ENCODE data around the gene CDH18.
A peak's percentile ranks its signal among the peaks of the same experiment; 100 is the strongest.

CDH18 gene, protein sequence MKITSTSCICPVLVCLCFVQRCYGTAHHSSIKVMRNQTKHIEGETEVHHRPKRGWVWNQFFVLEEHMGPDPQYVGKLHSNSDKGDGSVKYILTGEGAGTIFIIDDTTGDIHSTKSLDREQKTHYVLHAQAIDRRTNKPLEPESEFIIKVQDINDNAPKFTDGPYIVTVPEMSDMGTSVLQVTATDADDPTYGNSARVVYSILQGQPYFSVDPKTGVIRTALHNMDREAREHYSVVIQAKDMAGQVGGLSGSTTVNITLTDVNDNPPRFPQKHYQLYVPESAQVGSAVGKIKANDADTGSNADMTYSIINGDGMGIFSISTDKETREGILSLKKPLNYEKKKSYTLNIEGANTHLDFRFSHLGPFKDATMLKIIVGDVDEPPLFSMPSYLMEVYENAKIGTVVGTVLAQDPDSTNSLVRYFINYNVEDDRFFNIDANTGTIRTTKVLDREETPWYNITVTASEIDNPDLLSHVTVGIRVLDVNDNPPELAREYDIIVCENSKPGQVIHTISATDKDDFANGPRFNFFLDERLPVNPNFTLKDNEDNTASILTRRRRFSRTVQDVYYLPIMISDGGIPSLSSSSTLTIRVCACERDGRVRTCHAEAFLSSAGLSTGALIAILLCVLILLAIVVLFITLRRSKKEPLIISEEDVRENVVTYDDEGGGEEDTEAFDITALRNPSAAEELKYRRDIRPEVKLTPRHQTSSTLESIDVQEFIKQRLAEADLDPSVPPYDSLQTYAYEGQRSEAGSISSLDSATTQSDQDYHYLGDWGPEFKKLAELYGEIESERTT

DNA sequence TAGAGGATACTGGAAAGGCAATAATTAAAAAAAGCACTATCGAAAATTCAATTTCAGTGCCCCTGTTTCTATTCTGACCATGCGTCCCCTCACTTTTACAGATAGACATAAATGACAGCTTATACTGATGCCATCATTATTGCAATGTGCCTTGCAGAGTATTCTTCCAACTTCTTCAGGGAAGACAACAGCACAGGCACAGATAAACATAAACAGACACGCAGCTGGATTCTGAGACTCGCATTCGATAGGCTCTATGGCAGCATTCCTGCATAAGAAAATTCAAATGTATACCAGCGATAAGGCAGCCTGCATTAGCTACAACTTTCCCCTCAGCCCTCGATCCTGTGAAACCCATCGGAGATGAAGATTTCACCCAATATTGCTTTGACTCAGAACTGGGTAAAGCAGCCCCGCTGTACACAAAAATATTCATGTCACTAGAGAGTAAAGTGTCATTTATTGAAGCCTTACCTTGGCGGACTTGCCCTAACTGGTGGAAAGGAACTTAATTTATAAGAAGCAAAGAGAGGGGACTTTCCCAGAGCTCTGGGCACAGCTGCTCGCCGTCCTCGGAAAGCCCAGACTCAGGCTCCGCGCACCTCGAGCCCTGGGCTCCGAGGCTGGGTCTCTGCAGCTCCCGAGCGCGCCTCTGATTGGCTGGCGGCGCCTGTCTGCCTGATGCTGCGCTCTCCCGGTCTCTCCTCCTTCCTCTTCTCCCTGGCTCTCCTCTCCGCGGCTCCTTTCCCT lies at the start of gene CDH18:
TSS of gene CDH18 (minus strand) at position 589 of the 750 bp plus-strand sequence. CDS start 149,214 bp downstream, outside the sequence.
- TF ChIP-seq, protein P1, sequence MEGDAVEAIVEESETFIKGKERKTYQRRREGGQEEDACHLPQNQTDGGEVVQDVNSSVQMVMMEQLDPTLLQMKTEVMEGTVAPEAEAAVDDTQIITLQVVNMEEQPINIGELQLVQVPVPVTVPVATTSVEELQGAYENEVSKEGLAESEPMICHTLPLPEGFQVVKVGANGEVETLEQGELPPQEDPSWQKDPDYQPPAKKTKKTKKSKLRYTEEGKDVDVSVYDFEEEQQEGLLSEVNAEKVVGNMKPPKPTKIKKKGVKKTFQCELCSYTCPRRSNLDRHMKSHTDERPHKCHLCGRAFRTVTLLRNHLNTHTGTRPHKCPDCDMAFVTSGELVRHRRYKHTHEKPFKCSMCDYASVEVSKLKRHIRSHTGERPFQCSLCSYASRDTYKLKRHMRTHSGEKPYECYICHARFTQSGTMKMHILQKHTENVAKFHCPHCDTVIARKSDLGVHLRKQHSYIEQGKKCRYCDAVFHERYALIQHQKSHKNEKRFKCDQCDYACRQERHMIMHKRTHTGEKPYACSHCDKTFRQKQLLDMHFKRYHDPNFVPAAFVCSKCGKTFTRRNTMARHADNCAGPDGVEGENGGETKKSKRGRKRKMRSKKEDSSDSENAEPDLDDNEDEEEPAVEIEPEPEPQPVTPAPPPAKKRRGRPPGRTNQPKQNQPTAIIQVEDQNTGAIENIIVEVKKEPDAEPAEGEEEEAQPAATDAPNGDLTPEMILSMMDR (conservative IDR thresholded peaks at IDR 0.05; ENCODE audit: low read depth, low read length) = no peak
- no peak for DNase-seq (ENCODE audit: low read depth)
- peak within 1 kb of the TSS; percentile 40 for H3K4me3 ChIP-seq (ENCODE audit: low read length)

DNA sequence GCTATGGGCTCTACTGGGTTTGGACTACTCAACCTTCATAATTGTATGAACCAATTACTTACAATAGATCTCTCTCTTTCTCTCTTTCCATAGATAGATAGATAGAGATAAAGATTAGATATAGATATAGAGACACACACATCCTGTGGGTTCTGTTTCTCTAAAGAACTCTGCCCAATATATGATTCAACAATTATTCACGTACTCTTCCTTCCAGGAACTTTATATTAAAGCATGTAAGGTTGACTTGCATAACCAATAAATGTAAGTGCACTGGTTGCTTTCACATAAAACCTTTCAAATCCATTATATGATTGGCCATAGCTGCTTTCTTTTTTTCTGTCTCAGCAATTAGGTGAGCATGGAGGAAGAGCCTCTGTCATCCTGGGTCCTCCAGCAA lies 46.7 kb upstream of the CDH18 start:
- TF ChIP-seq, protein P1 (conservative IDR thresholded peaks at IDR 0.05; ENCODE audit: low read depth, low read length) = no peak
- H3K4me3 ChIP-seq (ENCODE audit: low read length) = no peak overlapping the region
- DNase-seq (ENCODE audit: low read depth) = no peak

DNA sequence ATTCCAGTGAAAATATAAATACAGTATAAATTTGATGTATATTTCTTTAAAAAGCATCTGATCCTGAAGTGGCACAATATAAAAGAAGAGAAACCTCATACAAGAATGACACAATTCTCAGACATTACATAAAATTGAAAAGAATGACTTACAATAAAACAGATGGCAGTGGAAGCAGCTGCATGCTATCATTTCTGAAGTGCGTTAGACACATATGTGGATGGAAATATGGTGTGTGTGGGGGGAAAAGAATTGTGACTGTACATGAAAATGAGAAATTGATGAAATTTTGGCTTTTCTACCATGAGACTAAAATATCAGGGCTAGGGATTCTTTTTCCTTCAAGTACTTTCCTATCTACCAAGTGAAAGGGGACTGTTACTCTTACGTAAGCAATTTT lies 45.9 kb upstream of the CDH18 start:
- no peak overlapping the region for H3K4me3 ChIP-seq (ENCODE audit: low read length)
- TF ChIP-seq, protein P1 (conservative IDR thresholded peaks at IDR 0.05; ENCODE audit: low read depth, low read length) = no peak
- no peak for DNase-seq (ENCODE audit: low read depth)

DNA sequence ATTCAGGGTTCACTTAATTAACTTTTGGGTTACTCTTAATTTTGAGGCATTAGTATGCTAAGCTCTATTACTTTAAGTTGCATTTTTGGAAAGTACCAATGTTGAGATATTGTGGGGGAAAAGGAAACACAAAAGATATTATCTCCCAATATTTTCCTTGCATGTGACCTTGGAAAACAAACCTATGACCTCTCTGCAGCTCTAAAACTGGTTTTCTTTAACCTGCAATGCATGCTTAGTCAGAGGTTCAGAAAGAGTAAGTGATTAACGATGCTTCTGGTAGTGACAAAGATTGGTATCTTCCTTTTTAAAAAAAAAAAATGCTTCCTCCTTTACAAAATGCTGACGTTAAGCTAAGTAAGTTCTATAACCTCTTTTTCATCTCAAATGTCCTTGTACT lies 44.9 kb upstream of the CDH18 start:
- TF ChIP-seq, protein P1 (conservative IDR thresholded peaks at IDR 0.05; ENCODE audit: low read depth, low read length) = no peak
- DNase-seq (ENCODE audit: low read depth) = no peak
- no peak overlapping the region for H3K4me3 ChIP-seq (ENCODE audit: low read length)

DNA sequence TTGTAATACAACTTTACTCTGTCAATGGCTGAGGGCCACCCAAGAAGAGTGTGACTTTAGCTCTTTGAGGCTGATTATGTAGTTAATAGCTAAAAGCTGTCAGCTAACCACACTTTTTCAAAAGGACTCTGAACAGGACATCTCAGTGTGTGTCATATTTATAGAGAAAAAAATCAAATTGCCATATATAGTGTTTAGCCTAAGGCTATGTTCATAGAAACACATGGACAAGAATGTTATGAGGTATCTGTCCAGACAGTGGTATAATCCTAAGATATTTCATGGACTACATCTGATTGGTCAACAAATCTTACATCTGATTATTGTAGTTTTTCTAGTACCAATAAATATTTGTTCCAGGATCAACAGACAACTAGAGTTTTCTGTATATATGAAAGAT lies 42.1 kb upstream of the CDH18 start:
- no peak for DNase-seq (ENCODE audit: low read depth)
- H3K4me3 ChIP-seq (ENCODE audit: low read length) = no peak overlapping the region
- TF ChIP-seq, protein P1 (conservative IDR thresholded peaks at IDR 0.05; ENCODE audit: low read depth, low read length) = no peak

DNA sequence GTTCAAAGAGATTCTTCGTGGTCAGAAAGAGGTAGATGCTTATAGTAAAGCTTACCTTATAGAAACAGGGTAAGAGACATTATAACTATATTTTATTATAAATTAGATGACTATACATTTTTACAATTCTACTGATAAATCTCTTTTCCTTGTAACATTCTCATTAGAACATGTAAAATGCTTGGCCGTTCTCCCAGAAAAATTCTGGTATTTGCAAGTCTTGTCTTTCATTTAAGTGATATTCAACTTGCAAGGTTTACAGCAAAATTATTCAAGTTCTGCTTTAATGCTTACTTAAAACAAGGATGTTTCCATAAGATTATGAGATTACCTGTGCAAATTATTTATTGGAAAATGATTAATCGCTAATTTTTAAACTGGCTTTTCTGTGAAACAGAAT lies 41.3 kb upstream of the CDH18 start:
- no peak overlapping the region for H3K4me3 ChIP-seq (ENCODE audit: low read length)
- TF ChIP-seq, protein P1 (conservative IDR thresholded peaks at IDR 0.05; ENCODE audit: low read depth, low read length) = no peak
- no peak for DNase-seq (ENCODE audit: low read depth)
